HT-29 (cell line): ENCODE data around the gene STX18. TPM values are rescaled to one million over a fixed set of nuclear protein-coding genes. Genes with fewer than 3 reads are reported as not detected.
"Not testable (repeated sequence)": the region's sequence is repeated elsewhere in the genome, so short reads cannot be mapped to it uniquely, and the experiment has no call there.

Experiments
- DNase-seq: peaks from one replicate; pipeline ENCODE4 v3.0.0-alpha.2; 2015; ENCODE audit warnings: low spot score
- total RNA-seq: library from RNA; depleted of rRNA; stranded (reverse); fragments of >200 nt; shearing (Covaris generic); gene quantifications from 2 replicates; pipeline ENCODE4 v1.2.3, GENCODE V29; 2014

STX18 gene
- total RNA-seq, 1 experiment from 2014 or later: 26.4 TPM

GRCh38 chr4:4422117-4422516 is 119.7 kb downstream of the STX18 start:
- not testable (repeated sequence) for DNase-seq

- DNase-seq: no peak
Measured at GRCh38 chr4:4421356-4421755, 120.5 kb downstream of the STX18 start.

GRCh38 chr4:4420421-4420820 is 121.4 kb downstream of the STX18 start:
- DNase-seq: no peak

- no peak for DNase-seq
Measured at GRCh38 chr4:4419896-4420295, 122.0 kb downstream of the STX18 start.

- DNase-seq: no peak
Measured at GRCh38 chr4:4418676-4419390, 123.0 kb downstream of the STX18 start.

- no peak for DNase-seq
Measured at GRCh38 chr4:4417886-4418285, 124.0 kb downstream of the STX18 start.

GRCh38 chr4:4416981-4417380 is 124.9 kb downstream of the STX18 start:
- no peak for DNase-seq

- no peak for DNase-seq
Measured at GRCh38 chr4:4415806-4416805, 125.7 kb downstream of the STX18 start.

- no peak for DNase-seq
Measured at GRCh38 chr4:4415107-4415805, 126.6 kb downstream of the STX18 start.

- no peak for DNase-seq
Measured at GRCh38 chr4:4413806-4414205, 128.0 kb downstream of the STX18 start.

- DNase-seq: no peak
Measured at GRCh38 chr4:4413373-4413725, 128.5 kb downstream of the STX18 start.

GRCh38 chr4:4412641-4413372 is 129.0 kb downstream of the STX18 start:
- no peak for DNase-seq

- DNase-seq: no peak
Measured at GRCh38 chr4:4411906-4412305, 129.9 kb downstream of the STX18 start.

GRCh38 chr4:4410271-4410670 is 131.6 kb downstream of the STX18 start:
- DNase-seq: no peak

- no peak for DNase-seq
Measured at GRCh38 chr4:4409416-4410115, 132.3 kb downstream of the STX18 start.

GRCh38 chr4:4408576-4409335 is 133.1 kb downstream of the STX18 start:
- no peak for DNase-seq

GRCh38 chr4:4408132-4408523 is 133.7 kb downstream of the STX18 start:
- no peak for DNase-seq

GRCh38 chr4:4407299-4408131 is 134.3 kb downstream of the STX18 start:
- no peak for DNase-seq
